H9 (cell line): ENCODE measurements around the gene POU3F2. TPM values are rescaled to one million over a fixed set of nuclear protein-coding genes. Genes with fewer than 3 reads are reported as not detected.

ENCODE experiments used
- DNase-seq: peaks from one replicate; pipeline ENCODE4 v3.0.0-alpha.2; 2017
- H2AFZ ChIP-seq: one replicate; pipeline ENCODE4 v1.6.1; 2013; ENCODE audit warnings: mild to moderate bottlenecking, low read length, control low read depth, moderate library complexity
- H2AK5ac ChIP-seq: 2 replicates; pipeline ENCODE4 v1.6.1; 2013; ENCODE audit warnings: low read length, control low read depth, mixed read lengths; ENCODE audit not compliant: insufficient read length
- H2BK120ac ChIP-seq: one replicate; pipeline ENCODE4 v1.6.1; 2013; ENCODE audit warnings: low read depth, mild to moderate bottlenecking, low read length, control low read depth, inconsistent platforms; ENCODE audit not compliant: poor library complexity, severe bottlenecking
- H2BK12ac ChIP-seq: 2 replicates; pipeline ENCODE4 v1.6.1; 2013; ENCODE audit warnings: low read length, control low read depth, mixed read lengths, low read depth; ENCODE audit not compliant: insufficient read length
- H2BK15ac ChIP-seq: 2 replicates; pipeline ENCODE4 v1.6.1; 2013; ENCODE audit warnings: low read depth, low read length, control low read depth
- H2BK20ac ChIP-seq: one replicate; pipeline ENCODE4 v1.6.1; 2013; ENCODE audit warnings: low read depth, mild to moderate bottlenecking, low read length, control low read depth, inconsistent platforms; ENCODE audit not compliant: poor library complexity, severe bottlenecking
- H2BK5ac ChIP-seq: 2 replicates; pipeline ENCODE4 v1.6.1; 2013; ENCODE audit warnings: low read length, control low read depth, mixed read lengths; ENCODE audit not compliant: insufficient read length
- H3K14ac ChIP-seq: 2 replicates; pipeline ENCODE4 v1.6.1; 2013; ENCODE audit warnings: low read length, control low read depth; ENCODE audit not compliant: insufficient read depth
- H3K18ac ChIP-seq: 2 replicates; pipeline ENCODE4 v1.6.1; 2013; ENCODE audit warnings: low read depth, mild to moderate bottlenecking, mixed read lengths, low read length, control low read depth; ENCODE audit not compliant: insufficient read length
- H3K23ac ChIP-seq: 2 replicates; pipeline ENCODE4 v1.6.1; 2013; ENCODE audit warnings: low read length, control low read depth, mixed read lengths, low read depth; ENCODE audit not compliant: insufficient read length
- H3K23me2 ChIP-seq: 2 replicates; pipeline ENCODE4 v1.6.1; 2013; ENCODE audit warnings: low read depth, mild to moderate bottlenecking, mixed read lengths, low read length, control low read depth; ENCODE audit not compliant: insufficient read length, poor library complexity, severe bottlenecking
- H3K27ac ChIP-seq: 2 replicates; pipeline ENCODE4 v1.5.1; 2013; ENCODE audit warnings: low read length, control low read depth, mixed read lengths, low read depth; ENCODE audit not compliant: insufficient read length
- H3K27me3 ChIP-seq: 2 replicates; pipeline ENCODE4 v1.6.1; 2013; ENCODE audit warnings: low read length, control low read depth, inconsistent platforms; ENCODE audit not compliant: insufficient read depth
- H3K4ac ChIP-seq: 2 replicates; pipeline ENCODE4 v1.6.1; 2013; ENCODE audit warnings: low read depth, mild to moderate bottlenecking, control low read depth, inconsistent platforms, low read length, moderate library complexity
- H3K4me1 ChIP-seq: 2 replicates; pipeline ENCODE4 v1.6.1; 2013; ENCODE audit warnings: low read length, control low read depth, inconsistent platforms; ENCODE audit not compliant: insufficient read depth
- H3K4me2 ChIP-seq: 2 replicates; pipeline ENCODE4 v1.6.1; 2013; ENCODE audit warnings: low read length, control low read depth, mixed read lengths; ENCODE audit not compliant: insufficient read length, insufficient read depth
- H3K56ac ChIP-seq: 2 replicates; pipeline ENCODE4 v1.6.1; 2013; ENCODE audit warnings: low read depth, mild to moderate bottlenecking, mixed read lengths, low read length, control low read depth; ENCODE audit not compliant: insufficient read length
- H3K79me1 ChIP-seq: 2 replicates; pipeline ENCODE4 v1.6.1; 2013; ENCODE audit warnings: low read depth, mild to moderate bottlenecking, moderate library complexity, low read length, control low read depth, inconsistent platforms; ENCODE audit not compliant: insufficient read depth, poor library complexity, severe bottlenecking
- H3K79me2 ChIP-seq: 2 replicates; pipeline ENCODE4 v1.6.1; 2013; ENCODE audit warnings: low read length, control low read depth, inconsistent platforms; ENCODE audit not compliant: insufficient read depth
- H3K9ac ChIP-seq: 2 replicates; pipeline ENCODE4 v1.6.1; 2013; ENCODE audit warnings: low read length, control low read depth, mixed read lengths; ENCODE audit not compliant: insufficient read length; ENCODE audit errors: extremely low read depth
- H3K9me3 ChIP-seq: one replicate; pipeline ENCODE4 v1.6.1; 2013; ENCODE audit warnings: low read depth, low read length, inconsistent platforms; ENCODE audit not compliant: control insufficient read depth
- H3T11ph ChIP-seq: one replicate; pipeline ENCODE4 v1.6.1; 2013; ENCODE audit warnings: mild to moderate bottlenecking, low read length, control low read depth, inconsistent platforms
- H4K20me1 ChIP-seq: one replicate; pipeline ENCODE4 v1.6.1; 2013; ENCODE audit not compliant: control insufficient read depth, insufficient read length, insufficient read depth
- H4K5ac ChIP-seq: 2 replicates; pipeline ENCODE4 v1.6.1; 2013; ENCODE audit warnings: low read depth, mild to moderate bottlenecking, mixed read lengths, low read length, control low read depth; ENCODE audit not compliant: insufficient read length
- H4K8ac ChIP-seq: replicated peaks from 2 replicates; pipeline ENCODE4 v1.6.1; 2013; ENCODE audit warnings: low read length, control low read depth, mixed read lengths, low read depth; ENCODE audit not compliant: insufficient read length
- H4K91ac ChIP-seq: 2 replicates; pipeline ENCODE4 v1.6.1; 2013; ENCODE audit warnings: low read depth, mild to moderate bottlenecking, moderate library complexity, mixed read lengths, low read length, control low read depth; ENCODE audit not compliant: insufficient read length
- H3K27ac Mint-ChIP-seq, 3 experiments: 2 replicates in 2 of 3; 3 replicates in 1 of 3; pipeline ENCODE4 v1.8.0; 2020 to 2021; ENCODE audit warnings: mixed read lengths in 3 of 3, mild to moderate bottlenecking in 1 of 3, moderate library complexity in 1 of 3
- H3K27me3 Mint-ChIP-seq: 2 replicates; pipeline ENCODE4 v1.8.0; 2021; ENCODE audit warnings: low read depth, mild to moderate bottlenecking, moderate library complexity, mixed read lengths
- H3K36me3 Mint-ChIP-seq, 3 experiments: 2 replicates in 2 of 3; 3 replicates in 1 of 3; pipeline ENCODE4 v1.8.0; 2020 to 2021; ENCODE audit warnings: low read depth in 3 of 3, mixed read lengths in 3 of 3; ENCODE audit not compliant: insufficient read depth in 1 of 3
- H3K4me1 Mint-ChIP-seq, 2 experiments: 2 replicates each; pipeline ENCODE4 v1.8.0; 2020; ENCODE audit warnings: mixed read lengths in 2 of 2
- H3K4me3 Mint-ChIP-seq, 2 experiments: 2 replicates in 1 of 2; 3 replicates in 1 of 2; pipeline ENCODE4 v1.8.0; 2020 to 2021; ENCODE audit warnings: mild to moderate bottlenecking in 2 of 2, mixed read lengths in 2 of 2, moderate library complexity in 1 of 2
- H3K9me3 Mint-ChIP-seq, 2 experiments: 2 replicates in 1 of 2; 3 replicates in 1 of 2; pipeline ENCODE4 v1.8.0; 2020; ENCODE audit warnings: mild to moderate bottlenecking in 2 of 2, mixed read lengths in 2 of 2, moderate library complexity in 1 of 2
- CTCF ChIP-seq: fragments of 200-600 bp; sonication (generic); conservative IDR thresholded peaks from 3 replicates; pipeline ENCODE4 v1.8.0; 2021; ENCODE audit warnings: antibody characterized with exemption, mild to moderate bottlenecking
- WGBS: extraction: QIAGEN DNeasy Blood & Tissue Kit; methylation state at CpG from one replicate; pipeline ENCODE4 v1.1.7; 2013; ENCODE audit warnings: missing lambda C conversion rate, low lambda C conversion rate, mixed read lengths; ENCODE audit not compliant: insufficient read length; ENCODE audit errors: extremely low coverage; 5-methylcytosine and 5-hydroxymethylcytosine counted together
- total RNA-seq: library from RNA; stranded (reverse); gene quantifications from 2 replicates; pipeline ENCODE4 v1.2.1, GENCODE V29; 2021

Gene POU3F2
- total RNA-seq, 1 experiment from 2014 or later = 0.09 TPM

GRCh38 chr6:98839781-98840361, 5.5 kb downstream of the POU3F2 start:
- Histone ChIP-seq H3K23me2 (peaks cover 20% of the 10 kb centered on the region), H2AK5ac (no peak overlapping the region), H3K79me2 (no peaks in the 10 kb centered on the region), H3K23ac (no peak overlapping the region), H2BK20ac (no peak overlapping the region), H3K79me1 (no peaks in the 10 kb centered on the region), H4K5ac (no peak overlapping the region), H3K9me3 (no peaks in the 10 kb centered on the region), H2BK5ac (no peak overlapping the region), H3K4ac (no peak overlapping the region), H3T11ph (no peak overlapping the region), H2BK120ac (no peak overlapping the region), H4K8ac (no peak overlapping the region), H2BK12ac (no peak overlapping the region), H3K9ac (no peak overlapping the region), H2AFZ (no peak overlapping the region), H3K14ac (no peak overlapping the region), H3K27me3 (peaks cover 76% of the 10 kb centered on the region), H2BK15ac (no peak overlapping the region), H4K91ac (no peak overlapping the region), H3K4me1 (peaks cover 7% of the 10 kb centered on the region; the same call in 1 of the 2 replicates), H3K18ac (no peak overlapping the region), H3K56ac (no peak overlapping the region), H3K27ac (no peak overlapping the region), H4K20me1 (no peaks in the 10 kb centered on the region), H3K4me2 (no peak overlapping the region)
- DNase-seq = no peak
- peaks cover 29 to 50% of the 10 kb centered on the region in 2 experiments for H3K4me1 Mint-ChIP-seq
- no peak overlapping the region for H3K4me3 Mint-ChIP-seq
- no CpG with 5 or more reads among the region's 5 CpGs for WGBS
- H3K27me3 Mint-ChIP-seq = peaks cover 98% of the 10 kb centered on the region
- H3K27ac Mint-ChIP-seq = no peak overlapping the region
- peak; percentile 71 for TF ChIP-seq CTCF
- H3K36me3 Mint-ChIP-seq = no peaks in the 10 kb centered on the region; a peak in 1 of 7 replicates
- no peaks in the 10 kb centered on the region; a peak in 1 of 5 replicates for H3K9me3 Mint-ChIP-seq
